Measurements from ENCODE around the gene ZSCAN12.

- TF ChIP-seq CTCF (IDR thresholded peaks at IDR 0.05) (no peak), POLR2A (IDR thresholded peaks at IDR 0.05) (no peak), EP300 (IDR thresholded peaks at IDR 0.05) (no peak)
Measured at GRCh38 chr6:28371706-28372451, 27.7 kb downstream of the ZSCAN12 start.

All from ovary (tissue), 3 donors.